ENCODE results near the gene BCL2L13.

Gene BCL2L13

DNA sequence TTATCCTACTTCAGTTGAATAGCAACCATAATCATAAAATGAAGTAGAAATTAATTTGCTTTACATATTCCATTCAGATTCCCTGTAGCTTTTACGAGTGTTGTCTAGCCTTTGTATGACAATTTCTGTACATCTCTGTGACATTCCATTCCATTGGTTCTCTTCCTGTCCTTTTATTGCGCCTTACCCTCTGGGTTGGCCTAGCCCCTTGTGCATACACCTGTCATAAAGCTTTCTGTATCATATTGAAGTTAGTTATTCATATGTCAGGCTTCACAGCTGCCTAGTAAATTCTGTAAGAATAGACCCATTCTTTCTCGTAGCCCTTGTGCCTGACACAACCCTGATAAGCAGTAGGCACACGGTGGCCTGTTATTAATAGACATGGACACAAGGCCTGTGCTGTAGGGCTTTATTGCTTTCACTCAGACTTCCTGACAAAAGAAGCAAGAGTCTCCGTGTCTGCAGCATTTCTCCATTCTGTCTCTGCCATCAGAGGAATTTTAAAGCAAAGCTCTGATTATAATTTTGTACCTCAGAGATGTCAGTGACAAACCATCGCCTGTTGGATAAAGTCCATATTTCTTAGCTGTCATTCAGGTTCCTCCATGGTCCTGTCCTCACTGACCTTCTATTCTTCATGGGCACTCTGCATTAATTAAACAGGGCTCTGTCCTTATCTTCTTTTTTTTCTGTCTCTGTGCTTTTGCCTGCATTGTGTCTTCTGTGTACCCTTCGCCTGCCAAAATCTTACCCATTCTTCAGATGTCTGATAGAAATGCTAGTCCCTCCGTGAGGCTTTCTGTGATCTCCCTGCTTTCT lies 86.3 kb downstream of the BCL2L13 start:
- Mint-ChIP-seq H3K9me3 (no peaks in the 10 kb centered on the region), H3K27ac (no peak overlapping the region), H3K36me3 (peaks cover 26% of the 10 kb centered on the region), H3K4me3 (no peak overlapping the region), H3K4me1 (peaks cover 9% of the 10 kb centered on the region)
- no peak for DNase-seq (ENCODE audit: low spot score in 2 of 2)
- ATAC-seq: no peak

DNA sequence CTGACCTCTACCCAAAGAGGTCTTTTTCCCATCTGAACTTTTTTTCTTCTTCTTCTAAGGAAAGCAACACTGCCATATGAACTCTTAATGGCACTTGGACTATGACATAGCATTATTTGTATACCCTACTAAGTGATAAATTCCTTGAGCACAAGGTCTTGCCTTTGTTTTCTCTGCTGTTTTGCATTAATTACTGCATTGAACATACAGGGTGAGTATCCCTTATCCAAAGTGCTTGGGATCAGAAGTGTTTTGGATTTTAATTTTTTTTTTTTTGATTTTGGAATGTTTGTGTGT lies 86.9 kb downstream of the BCL2L13 start:
- Mint-ChIP-seq H3K9me3 (no peaks in the 10 kb centered on the region), H3K4me1 (peaks cover 9% of the 10 kb centered on the region), H3K36me3 (peaks cover 31% of the 10 kb centered on the region), H3K4me3 (no peak overlapping the region), H3K27ac (no peak overlapping the region)
- DNase-seq (ENCODE audit: low spot score in 2 of 2) (no peak), ATAC-seq (no peak)

DNA sequence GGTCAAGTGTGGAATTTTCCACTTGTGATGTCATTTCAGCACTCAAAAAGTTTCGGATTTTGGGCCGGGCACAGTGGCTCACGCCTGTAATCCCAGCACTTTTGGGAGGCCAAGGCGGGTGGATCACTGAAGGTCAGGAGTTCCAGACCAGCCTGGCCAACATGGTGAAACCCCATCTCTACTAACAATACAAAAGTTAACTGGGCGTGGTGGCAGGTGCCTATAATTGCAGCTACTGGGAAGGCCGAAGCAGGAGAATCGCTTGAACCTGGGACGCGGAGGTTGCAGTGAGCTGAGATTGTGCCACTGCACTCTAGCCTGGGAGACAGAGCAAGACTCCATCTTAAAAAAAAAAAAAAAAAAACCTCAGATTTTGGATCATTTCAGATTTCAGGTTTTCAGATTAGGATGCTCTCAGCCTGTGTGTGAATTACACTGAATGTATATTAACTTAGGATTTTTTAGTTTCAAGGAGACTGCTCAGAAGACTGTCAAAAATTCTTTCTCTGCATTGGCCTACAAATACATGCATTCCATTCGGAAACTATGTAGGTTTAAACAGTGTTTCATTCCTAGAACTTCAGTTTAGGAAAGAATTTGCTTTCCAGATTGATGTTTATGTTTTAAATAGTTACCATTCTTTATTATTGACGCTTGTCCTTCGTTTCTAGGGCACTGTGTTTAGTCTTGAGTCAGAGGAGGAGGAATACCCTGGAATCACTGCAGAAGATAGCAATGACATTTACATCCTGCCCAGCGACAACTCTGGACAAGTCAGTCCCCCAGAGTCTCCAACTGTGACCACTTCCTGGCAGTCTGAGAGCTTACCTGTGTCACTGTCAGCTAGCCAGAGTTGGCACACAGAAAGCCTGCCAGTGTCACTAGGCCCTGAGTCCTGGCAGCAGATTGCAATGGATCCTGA lies 87.7 kb downstream of the BCL2L13 start:
- DNase-seq (ENCODE audit: low spot score in 2 of 2) (no peak), ATAC-seq (peak; percentile 46)
- H3K4me3 Mint-ChIP-seq: no peak overlapping the region
- H3K36me3 Mint-ChIP-seq: peaks cover 40% of the 10 kb centered on the region
- peaks cover 9% of the 10 kb centered on the region for H3K4me1 Mint-ChIP-seq
- H3K9me3 Mint-ChIP-seq: no peaks in the 10 kb centered on the region
- peak overlapping the region; percentile 65 for H3K27ac Mint-ChIP-seq

DNA sequence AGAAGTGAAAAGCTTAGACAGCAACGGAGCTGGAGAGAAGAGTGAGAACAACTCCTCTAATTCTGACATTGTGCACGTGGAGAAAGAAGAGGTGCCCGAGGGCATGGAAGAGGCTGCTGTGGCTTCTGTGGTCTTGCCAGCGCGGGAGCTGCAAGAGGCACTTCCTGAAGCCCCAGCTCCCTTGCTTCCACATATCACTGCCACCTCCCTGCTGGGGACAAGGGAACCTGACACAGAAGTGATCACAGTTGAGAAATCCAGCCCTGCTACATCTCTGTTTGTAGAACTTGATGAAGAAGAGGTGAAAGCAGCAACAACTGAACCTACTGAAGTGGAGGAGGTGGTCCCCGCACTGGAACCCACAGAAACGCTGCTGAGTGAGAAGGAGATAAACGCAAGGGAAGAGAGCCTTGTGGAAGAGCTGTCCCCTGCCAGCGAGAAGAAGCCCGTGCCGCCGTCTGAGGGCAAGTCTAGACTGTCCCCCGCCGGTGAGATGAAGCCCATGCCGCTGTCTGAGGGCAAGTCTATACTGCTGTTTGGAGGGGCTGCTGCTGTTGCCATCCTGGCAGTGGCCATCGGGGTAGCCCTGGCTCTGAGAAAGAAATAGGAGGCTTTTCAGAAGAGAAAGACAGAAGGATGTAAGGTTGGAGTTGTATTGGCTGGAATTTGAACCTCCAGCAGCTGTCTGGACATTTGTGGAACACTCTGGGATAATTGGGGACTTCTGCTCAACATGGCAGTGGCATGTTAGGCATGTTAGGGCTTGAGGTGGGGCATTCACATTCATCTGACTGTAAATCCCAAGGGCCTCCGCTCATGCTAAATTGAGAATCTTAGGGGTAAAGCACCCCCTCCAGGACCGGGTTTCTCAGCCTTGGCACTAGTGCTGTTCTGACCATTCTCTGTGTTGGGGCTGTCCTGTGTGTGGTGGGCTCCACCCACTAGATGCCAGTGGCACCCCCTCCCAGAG lies 88.7 kb downstream of the BCL2L13 start:
- peaks cover 41% of the 10 kb centered on the region for H3K36me3 Mint-ChIP-seq
- H3K27ac Mint-ChIP-seq: peak overlapping the region; percentile 65
- no peak for DNase-seq (ENCODE audit: low spot score in 2 of 2)
- peaks cover 9% of the 10 kb centered on the region for H3K4me1 Mint-ChIP-seq
- H3K9me3 Mint-ChIP-seq: no peaks in the 10 kb centered on the region
- ATAC-seq: no peak
- no peak overlapping the region for H3K4me3 Mint-ChIP-seq

DNA sequence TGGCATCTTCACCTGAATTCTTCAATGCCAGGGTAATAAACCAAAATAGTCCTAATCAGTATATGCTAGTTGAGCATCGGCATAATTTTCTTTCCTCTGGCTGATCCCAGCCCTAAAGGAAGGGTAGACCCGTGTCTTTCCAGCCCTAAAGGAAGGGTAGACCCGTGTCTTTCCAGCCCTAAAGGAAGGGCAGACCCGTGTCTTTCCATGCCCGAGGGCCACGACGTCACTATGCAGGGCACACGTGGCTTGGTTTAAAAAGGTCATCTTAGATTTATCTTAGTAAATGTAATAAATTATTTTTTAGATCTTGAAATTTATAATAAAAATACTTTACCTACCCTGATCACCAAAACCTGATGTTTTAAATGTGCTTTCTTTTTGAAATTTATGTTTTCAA lies 90.2 kb downstream of the BCL2L13 start:
- DNase-seq (ENCODE audit: low spot score in 2 of 2) (no peak), ATAC-seq (no peak)
- Mint-ChIP-seq H3K4me3 (no peak overlapping the region), H3K36me3 (peaks cover 41% of the 10 kb centered on the region), H3K4me1 (peaks cover 19% of the 10 kb centered on the region), H3K27ac (no peak overlapping the region), H3K9me3 (no peaks in the 10 kb centered on the region)

DNA sequence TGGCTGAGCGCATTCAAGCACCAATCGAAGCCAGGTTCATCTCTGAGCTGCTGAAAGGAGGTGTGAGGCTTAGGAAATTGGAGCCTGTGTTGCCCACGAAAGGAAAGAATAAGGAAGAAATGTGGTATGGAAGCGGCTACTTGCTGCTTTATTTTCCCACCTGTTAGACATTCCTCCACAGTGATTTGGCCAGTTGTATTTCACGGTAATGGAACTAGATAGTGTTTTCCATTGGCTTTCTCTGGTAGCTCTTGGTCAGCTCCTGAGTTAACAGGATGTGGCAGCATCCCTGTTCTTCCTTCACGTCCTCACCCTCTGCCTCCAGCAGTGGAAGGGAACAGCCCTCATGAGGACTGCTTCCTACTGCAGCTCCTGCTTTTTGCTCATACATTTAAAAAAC lies 91.0 kb downstream of the BCL2L13 start:
- no peak for DNase-seq (ENCODE audit: low spot score in 2 of 2)
- H3K4me3 Mint-ChIP-seq: no peak overlapping the region
- peak overlapping the region; percentile 60 for H3K27ac Mint-ChIP-seq
- peaks cover 27% of the 10 kb centered on the region for H3K4me1 Mint-ChIP-seq
- peaks cover 49% of the 10 kb centered on the region for H3K36me3 Mint-ChIP-seq
- ATAC-seq: no peak
- H3K9me3 Mint-ChIP-seq: no peaks in the 10 kb centered on the region

DNA sequence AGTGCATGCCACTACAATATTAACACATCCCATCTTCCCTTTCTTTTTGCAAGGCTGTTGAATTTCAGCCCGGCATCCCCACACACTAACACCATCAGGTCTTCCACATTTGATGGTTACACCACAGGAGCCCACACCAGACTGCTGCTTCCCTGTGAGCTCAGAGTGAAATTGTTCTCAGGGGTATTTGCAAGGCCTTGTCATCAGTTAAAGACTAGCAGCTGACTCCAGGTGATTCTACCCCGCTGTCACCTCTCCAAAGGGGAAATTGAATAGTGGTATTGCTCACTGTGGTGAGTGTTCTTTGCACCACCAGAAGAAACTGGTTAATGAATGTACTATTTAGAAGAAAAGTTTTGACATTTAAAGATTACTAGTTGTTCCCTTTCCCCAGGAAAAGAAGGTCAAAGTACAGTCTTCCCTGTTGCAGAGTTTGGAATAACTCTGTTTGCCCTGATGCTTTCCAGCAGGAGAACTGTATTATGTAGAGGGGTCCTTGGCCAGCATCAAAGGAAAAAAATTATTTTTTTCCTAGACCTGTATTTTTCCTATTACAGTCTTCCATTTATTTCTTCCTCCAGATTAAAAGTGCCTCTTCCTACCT lies 93.8 kb downstream of the BCL2L13 start:
- no peak for DNase-seq (ENCODE audit: low spot score in 2 of 2)
- peak overlapping the region; percentile 63 for H3K27ac Mint-ChIP-seq
- H3K9me3 Mint-ChIP-seq: no peaks in the 10 kb centered on the region

DNA sequence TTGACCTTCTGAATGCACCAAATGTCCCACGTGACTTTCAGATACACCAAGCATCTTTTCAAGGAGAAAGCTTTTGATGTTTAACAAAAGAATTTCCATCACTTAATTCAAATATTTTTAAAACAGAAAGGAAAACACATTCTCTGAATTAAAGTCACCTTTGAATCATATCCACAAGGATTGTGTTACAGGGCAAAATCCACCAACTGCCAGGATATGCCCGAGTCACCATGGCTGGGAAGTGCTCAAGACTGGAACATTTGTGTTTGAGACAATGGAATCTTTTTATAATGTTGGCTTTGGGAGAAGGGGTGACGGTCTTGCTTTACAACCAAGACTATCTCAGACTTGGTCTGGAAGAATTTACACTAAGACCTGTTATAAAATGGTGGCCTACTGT lies 94.9 kb downstream of the BCL2L13 start:
- no peak for ATAC-seq
- H3K4me3 Mint-ChIP-seq: no peak overlapping the region
- H3K27ac Mint-ChIP-seq: peak overlapping the region; percentile 1
- DNase-seq (ENCODE audit: low spot score in 2 of 2): no peak
- no peaks in the 10 kb centered on the region for H3K9me3 Mint-ChIP-seq
- H3K4me1 Mint-ChIP-seq: peaks cover 21% of the 10 kb centered on the region
- H3K36me3 Mint-ChIP-seq: peaks cover 63% of the 10 kb centered on the region

More for the DNA sequence above, 93.8 kb downstream of the BCL2L13 start:
- H3K36me3 Mint-ChIP-seq: peaks cover 60% of the 10 kb centered on the region
- no peak overlapping the region for H3K4me3 Mint-ChIP-seq
- ATAC-seq: no peak
- peaks cover 21% of the 10 kb centered on the region for H3K4me1 Mint-ChIP-seq

DNA sequence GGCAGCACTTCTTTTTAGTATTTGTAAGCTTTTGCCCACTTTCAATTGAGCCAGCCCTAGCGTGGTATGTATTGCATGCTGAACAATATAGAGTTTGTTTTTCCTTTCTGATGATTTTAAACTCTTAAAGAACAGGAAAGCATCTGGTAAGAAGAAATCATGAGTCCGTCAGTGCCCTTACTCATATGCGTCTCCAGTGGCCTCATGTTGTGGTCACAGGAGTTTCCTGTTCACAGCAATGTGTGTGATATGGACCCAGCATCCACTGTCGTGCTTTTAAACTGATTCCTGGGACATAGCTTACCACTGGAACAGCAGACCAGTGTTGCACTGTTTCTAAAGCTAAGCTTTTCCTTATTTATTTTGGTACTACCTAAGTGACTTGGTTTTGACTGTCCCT lies 95.6 kb downstream of the BCL2L13 start:
- no peaks in the 10 kb centered on the region for H3K9me3 Mint-ChIP-seq
- H3K4me3 Mint-ChIP-seq: no peak overlapping the region
- ATAC-seq (peak; percentile 98), DNase-seq (ENCODE audit: low spot score in 2 of 2) (peak in 1 of 2 donors; percentile 60)
- peaks cover 63% of the 10 kb centered on the region for H3K36me3 Mint-ChIP-seq
- H3K4me1 Mint-ChIP-seq: peaks cover 21% of the 10 kb centered on the region
- peak overlapping the region; percentile 1 for H3K27ac Mint-ChIP-seq

DNA sequence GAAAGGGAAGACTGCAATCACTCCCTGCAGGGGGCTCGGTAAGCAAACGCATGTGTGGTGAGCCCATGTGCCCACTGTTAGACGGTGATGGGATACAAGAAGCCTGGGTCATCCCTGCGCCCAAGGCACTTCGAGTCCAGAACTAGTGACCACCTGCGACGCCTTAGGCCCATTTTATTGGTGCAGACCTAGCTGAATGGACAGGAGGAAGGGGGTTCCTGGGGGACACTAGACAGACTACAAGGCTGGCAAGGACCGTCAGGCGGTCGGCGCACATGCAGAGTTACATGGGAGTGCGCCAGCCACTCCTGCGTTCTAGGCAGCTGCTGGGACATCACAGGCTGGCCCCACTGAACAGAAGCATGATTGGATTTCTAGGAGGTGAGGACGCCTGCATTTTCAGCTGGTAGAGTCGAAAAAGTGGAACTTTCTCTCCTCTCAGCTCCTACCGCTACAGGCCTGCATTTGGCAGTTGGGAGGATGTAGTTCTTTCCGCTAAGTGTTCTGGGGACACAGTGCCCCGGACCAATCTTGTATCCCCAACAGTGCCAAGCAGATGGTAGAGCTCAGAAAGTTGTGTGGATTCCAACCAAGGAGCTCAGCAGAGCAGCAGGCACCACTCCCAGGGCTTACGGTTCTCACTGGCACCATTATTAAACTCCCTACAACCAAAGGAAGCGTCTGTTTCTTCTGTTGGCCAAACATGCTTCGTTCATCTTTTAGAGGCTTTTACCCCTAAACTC lies 100.0 kb downstream of the BCL2L13 start:
- ATAC-seq: no peak
- peaks cover 24% of the 10 kb centered on the region for H3K4me1 Mint-ChIP-seq
- H3K4me3 Mint-ChIP-seq: no peak overlapping the region
- no peak overlapping the region for H3K27ac Mint-ChIP-seq
- no peaks in the 10 kb centered on the region for H3K9me3 Mint-ChIP-seq
- no peak for DNase-seq (ENCODE audit: low spot score in 2 of 2)
- H3K36me3 Mint-ChIP-seq: peaks cover 44% of the 10 kb centered on the region

DNA sequence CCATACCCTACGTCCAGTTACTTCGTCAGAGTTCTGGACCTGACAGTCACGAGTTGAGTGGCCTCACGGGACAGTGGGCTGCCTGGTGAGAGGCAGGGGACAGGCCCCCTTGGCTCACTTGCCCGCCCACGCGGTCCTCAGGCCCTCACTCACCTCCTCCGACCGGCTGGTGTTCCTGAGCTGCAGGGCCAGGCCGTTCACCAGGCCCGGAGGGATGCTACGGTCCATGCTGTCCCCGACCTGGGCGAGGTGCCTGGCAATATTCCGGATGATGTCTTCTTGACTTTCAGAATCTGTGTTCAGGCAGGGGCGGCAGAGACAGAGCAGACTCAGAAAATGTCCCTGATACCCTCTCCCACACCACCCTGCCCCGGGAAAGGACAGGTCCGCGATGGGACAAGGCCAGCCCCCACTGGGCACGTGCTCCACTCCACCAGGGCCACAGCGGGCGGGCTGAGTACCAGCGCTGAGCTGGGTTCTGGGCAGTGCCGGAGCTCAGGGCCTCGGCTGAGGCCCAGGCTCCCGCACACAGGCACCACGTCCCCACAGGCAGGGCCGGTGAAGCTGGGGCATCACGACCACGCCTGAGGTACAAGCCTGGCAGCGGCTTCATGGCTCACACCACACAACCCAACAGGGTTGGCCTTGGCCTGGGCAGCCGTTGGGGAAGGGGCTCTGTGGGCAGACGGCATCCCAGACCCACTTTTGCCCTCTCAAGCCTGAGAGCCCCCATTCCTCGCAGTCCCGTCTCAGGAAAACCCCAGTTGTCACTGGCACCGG lies 100.8 kb downstream of the BCL2L13 start:
- no peaks in the 10 kb centered on the region for H3K9me3 Mint-ChIP-seq
- ATAC-seq: no peak
- no peak overlapping the region for H3K27ac Mint-ChIP-seq
- H3K4me3 Mint-ChIP-seq: no peak overlapping the region
- peaks cover 38% of the 10 kb centered on the region for H3K36me3 Mint-ChIP-seq
- DNase-seq (ENCODE audit: low spot score in 2 of 2): no peak
- H3K4me1 Mint-ChIP-seq: peaks cover 16% of the 10 kb centered on the region

DNA sequence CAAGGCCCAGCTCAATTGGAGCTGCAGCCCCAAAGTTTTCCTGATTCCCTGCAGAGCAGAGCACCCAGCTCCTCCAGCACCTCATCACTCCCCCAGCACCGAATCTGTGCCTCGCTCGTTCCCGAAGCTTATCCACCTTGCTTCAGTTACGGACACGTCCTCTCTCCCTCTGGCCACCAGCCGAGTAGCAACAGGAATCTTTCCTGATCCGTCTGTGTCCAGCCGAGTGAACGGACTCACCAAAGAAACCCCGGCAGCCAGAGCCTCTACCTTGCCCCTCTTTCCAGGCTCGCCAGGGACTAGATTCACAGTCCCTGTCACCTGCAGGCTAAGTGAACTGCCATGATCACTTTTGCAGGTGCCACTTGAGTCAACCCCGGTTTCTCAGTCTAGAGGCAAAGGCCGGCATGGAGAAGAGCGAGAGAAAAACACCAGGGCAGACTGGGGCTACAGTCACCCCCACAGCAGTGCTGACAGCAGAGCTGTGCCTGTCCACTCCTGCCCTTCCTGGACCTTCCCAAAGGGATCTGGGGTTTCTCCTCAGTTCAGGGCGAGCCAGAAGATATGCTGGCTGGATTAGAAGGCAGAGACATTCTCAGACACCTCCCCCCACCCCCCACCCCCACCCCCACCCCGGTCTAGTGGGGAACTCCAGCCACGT lies 103.4 kb downstream of the BCL2L13 start:
- DNase-seq (ENCODE audit: low spot score in 2 of 2) (no peak), ATAC-seq (no peak)
- peaks cover 12% of the 10 kb centered on the region for H3K36me3 Mint-ChIP-seq
- no peaks in the 10 kb centered on the region for H3K9me3 Mint-ChIP-seq
- no peak overlapping the region for H3K4me3 Mint-ChIP-seq
- peak overlapping the region; percentile 79 for H3K27ac Mint-ChIP-seq
- H3K4me1 Mint-ChIP-seq: peaks cover 11% of the 10 kb centered on the region

DNA sequence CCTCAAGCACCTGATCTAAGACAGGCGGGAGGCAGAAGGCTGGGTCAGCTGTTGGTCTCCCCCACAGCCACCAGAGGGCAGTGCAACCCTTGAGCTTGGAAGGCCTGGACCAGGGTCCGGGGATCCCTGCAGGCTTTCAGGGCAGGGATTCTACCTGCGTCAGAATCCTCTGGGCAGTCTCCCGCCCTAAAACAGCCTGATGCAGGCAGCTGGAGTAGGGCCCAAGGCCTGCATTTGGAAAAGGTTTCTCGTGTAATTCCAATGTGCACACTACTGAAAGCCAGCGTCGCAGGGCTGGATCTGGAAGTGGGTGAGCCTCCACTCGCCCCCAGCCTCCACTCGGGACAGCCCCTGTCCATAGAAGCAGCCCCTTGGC lies 104.0 kb downstream of the BCL2L13 start:
- peak; percentile 61 to 84 for DNase-seq (ENCODE audit: low spot score in 2 of 2)
- peak; percentile 83 for ATAC-seq
- Mint-ChIP-seq H3K4me1 (peaks cover 11% of the 10 kb centered on the region), H3K9me3 (no peaks in the 10 kb centered on the region), H3K27ac (no peak overlapping the region), H3K4me3 (no peak overlapping the region), H3K36me3 (peaks cover 7% of the 10 kb centered on the region)

Data from stimulated activated effector memory CD8-positive, alpha-beta T cell treated with anti-CD3 and anti-CD28 coated beads, Interleukin-12 subunit alpha, Interleukin-12 subunit beta, amount 100 ng/mL, for 72 hours (primary cell).